ENCODE data around the gene GABBR1.

GABBR1 gene

DNA sequence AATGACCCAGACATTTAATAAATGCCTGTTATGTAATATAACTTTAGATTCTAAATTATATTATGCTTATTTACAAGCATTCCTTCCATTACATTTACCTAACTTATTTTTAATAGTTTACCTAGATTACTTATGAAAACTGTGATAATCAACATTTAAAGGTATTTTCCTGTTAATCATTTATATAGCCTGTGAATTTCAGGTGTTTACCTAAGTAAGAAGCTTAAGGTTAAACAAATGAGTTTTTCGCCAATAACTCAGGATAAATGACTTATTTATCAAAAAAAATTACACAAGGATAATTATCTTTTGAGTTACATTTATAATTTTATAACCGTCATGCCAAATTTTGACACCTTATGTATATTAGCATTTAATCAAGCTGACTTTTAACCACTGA is 108.9 kb downstream of the GABBR1 start:
- FAIRE-seq = peak; percentile 22

DNA sequence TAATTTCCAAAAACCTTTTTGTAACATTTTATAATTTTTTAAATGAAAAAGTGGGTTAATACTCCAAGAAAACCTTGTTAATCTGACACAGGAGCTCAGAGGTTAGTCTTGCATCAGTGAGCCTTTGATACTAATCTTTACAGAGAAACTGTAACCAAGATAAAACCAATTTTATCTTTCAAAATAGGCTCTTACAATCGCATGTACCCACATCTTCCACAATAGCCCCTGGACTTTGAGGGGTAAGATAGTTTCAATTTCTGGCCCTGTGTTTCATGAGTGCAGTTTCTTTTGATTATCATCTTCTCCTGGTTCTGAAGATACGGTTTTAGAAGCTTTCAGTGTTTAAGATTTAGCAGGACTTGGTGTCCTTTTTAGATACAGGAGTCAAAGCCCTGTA is 110.8 kb downstream of the GABBR1 start:
- FAIRE-seq = no peak

DNA sequence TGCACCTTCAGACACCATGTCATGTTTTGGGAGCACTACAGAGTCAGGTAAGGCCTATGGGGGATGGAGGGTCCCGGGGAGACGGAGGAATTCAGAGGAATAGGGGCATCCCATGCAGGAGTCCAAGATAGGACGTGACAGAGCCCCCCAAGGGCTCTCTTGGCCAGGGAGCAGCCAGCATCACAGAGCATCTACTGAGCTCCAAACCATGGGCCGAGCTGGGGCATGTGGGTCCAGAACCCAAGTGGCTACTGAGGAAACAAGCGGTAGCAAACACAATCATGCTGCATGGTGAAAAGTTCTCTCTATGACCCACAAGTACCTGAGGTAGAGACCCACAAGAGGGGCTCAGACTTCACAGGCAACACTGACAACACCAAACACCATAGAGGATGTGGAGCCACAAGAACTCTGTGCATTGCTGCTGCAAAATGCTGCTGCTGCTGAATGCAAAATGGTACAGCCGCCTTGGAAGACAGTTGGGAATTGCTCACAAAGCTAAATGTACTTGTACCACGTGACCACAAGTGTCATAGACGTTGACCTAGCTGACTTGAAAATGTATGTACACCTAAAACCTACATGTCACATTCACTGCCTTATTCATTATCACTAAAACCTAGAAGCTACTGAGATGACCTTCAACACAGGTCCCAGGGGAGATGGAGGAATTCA is 111.8 kb downstream of the GABBR1 start:
- no peak for FAIRE-seq

- no peak for FAIRE-seq
Observed at GRCh38 chr6:29520232-29520631, 112.8 kb downstream of the GABBR1 start.

- no peak for FAIRE-seq
Observed at GRCh38 chr6:29519291-29520010, 113.5 kb downstream of the GABBR1 start.

DNA sequence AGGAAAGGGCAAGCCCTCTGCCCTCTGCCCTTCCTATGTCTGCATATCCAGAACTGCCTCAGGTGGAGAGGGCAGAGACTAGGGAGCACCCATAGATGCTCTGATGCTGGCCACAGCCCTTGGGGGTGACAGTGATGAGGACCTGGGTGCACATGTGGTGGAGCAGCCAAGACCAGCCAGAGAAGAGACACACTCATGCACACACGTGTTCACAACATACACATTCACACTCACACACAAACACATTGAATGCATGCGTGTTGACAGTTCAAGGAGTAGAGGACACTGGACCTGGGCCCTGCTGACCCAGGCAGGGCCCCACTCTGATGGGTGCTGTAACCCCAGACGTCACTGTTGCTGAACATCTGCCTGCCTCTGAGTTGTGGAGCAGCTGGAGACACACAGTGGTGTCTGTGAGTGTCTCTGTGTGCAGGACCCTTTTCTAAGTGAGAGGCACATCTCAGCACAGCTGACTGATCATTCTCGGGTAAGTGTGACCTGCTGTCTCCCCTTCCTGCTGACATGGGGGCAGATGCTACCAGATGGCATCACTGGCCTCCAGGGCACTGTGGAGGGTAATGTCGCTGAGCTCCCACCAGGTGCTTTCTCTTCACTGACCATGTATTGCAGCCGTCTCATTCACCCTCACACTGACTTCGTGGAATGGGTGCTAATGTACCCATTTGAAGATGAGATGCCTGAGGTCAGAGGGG is 115.1 kb downstream of the GABBR1 start:
- FAIRE-seq = no peak

- FAIRE-seq = no peak
Observed at GRCh38 chr6:29517245-29517644, 115.7 kb downstream of the GABBR1 start.

GRCh38 chr6:29516108-29516507 is 116.9 kb downstream of the GABBR1 start:
- no peak for FAIRE-seq

GRCh38 chr6:29510746-29511300 is 122.2 kb downstream of the GABBR1 start:
- FAIRE-seq = no peak

- no peak for FAIRE-seq
Observed at GRCh38 chr6:29510202-29510601, 122.8 kb downstream of the GABBR1 start.

Data from TTC549 (cell line).